Adipose tissue (tissue), 3 donors: Measurements from ENCODE around the gene CSHL1. TPM values are rescaled to one million over a fixed set of nuclear protein-coding genes. Genes with fewer than 3 reads are reported as not detected.

Experiments used
- H3K27ac ChIP-seq: one replicate; pipeline ENCODE4 v1.5.1; 2013; ENCODE audit warnings: low read depth, low read length
- WGBS, 3 donors: extraction: QIAGEN DNeasy Blood & Tissue Kit; methylation state at CpG; one replicate each; pipeline ENCODE4 v1.1.7; 2013; 5-methylcytosine and 5-hydroxymethylcytosine counted together
- polyA plus RNA-seq, 3 donors: library from polyadenylated mRNA; stranded (reverse); fragments of 200-250 nt; gene quantifications; one replicate each; pipeline ENCODE4 v1.2.3, GENCODE V29; 2013
- donor health status: healthy with polysubstance abuse.
- donor health status: Bipolar disorder and iron deficiency.
- donor health status: healthy.

Gene CSHL1
- polyA plus RNA-seq, result not detected

- H3K27ac ChIP-seq, result no peak within 1 kb of the TSS
- 69 to 71% (median 69%) methylated on average over 15 of the region's 15 CpGs for WGBS, 3 donors
Measured at GRCh38 chr17:63911041-63911635, at the start of gene CSHL1. CSHL1 (minus strand) TSS chr17:63911258; CDS start chr17:63911196, 62 bp downstream.

DNA sequence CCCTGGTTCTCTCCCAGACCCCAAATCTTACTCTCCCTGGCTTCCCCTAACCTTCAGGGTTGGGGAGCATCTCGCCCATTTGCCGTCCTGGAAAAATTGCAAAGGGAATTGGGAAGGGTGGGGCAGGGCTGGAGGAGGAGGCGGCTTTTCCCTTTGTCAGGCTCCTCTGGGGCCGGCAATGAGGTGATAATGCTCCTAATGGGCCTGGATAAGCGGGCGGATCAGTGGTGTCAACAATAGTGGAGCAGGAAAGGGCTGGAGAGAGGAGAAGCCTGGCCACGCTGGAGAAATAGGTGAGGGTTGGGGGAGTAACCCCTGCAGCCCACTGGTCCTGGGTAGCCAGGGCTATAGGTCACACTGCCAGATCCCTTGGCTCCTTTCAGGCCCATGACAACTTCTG, 49.4 kb upstream of the CSHL1 start:
- 55 to 70% (median 61%) methylated on average over 7 of the region's 7 CpGs for WGBS, 3 donors
- no peak overlapping the region for H3K27ac ChIP-seq

- H3K27ac ChIP-seq, result no peak overlapping the region
- WGBS, 3 donors, result 61 to 82% (median 65%) methylated on average over 8 to 9 of the region's 9 CpGs
Measured at GRCh38 chr17:63960006-63960405, 48.9 kb upstream of the CSHL1 start.

DNA sequence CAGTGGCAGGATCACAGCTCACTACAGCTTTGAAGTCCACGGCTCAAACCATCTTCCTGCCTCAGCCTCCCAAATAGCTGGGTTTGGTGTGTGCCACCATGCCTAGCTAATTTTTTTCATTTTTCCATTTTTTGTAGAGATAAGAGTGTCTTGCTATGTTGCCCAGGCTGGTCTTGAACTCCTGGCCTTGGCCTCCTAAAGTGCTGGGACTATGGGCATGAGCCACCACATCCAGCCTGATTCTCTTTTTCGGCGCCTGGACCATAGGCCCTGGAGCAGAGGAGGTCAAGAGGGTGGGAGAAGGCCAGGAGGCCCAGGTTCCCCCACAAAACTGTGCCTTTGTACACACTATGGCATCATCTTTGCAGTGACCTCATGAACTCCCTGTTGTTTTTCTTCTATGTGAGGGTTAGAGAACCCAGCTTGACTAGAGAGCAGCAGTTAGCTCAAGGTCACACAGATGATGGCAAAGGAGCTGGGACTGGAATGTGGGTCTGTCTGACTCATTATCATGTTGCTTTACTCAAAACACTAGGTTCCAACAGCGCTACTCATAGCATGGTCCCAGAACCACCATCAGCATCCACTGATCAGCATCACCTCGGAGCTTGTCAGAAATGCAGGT, 45.4 kb upstream of the CSHL1 start:
- no peak overlapping the region for H3K27ac ChIP-seq
- WGBS, 3 donors, result 91 to 97% (median 94%) methylated on average over 5 of the region's 5 CpGs

DNA sequence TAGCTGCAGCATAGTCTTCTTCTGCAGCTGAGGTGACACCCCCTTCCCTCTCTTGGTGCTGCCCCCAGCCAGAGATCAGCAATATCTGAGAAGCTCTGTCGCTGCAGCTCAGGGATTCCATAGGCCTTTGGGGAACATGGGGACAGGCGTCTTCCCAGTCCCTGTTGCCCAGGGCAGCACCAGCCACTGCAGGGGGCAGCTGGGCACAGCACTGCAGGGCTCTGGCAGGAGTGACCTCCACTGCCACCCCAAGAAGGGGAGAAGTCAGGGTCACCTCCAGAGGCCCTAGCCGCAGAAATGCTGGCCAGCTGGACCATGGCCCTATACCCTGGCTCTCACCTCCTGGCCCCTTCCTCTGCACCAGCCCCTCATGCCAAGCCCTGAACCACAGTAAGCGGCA, 44.7 kb upstream of the CSHL1 start:
- WGBS, 3 donors, result 87 to 89% (median 88%) methylated on average over 4 of the region's 4 CpGs
- no peak overlapping the region for H3K27ac ChIP-seq

- no peak overlapping the region for H3K27ac ChIP-seq
- WGBS, 3 donors, result 74 to 83% (median 80%) methylated on average over 11 of the region's 11 CpGs
Measured at GRCh38 chr17:63955232-63955631, 44.2 kb upstream of the CSHL1 start.

GRCh38 chr17:63954402-63955063, 43.5 kb upstream of the CSHL1 start:
- WGBS, 3 donors, result 42 to 51% (median 46%) methylated on average over 11 of the region's 11 CpGs
- no peak overlapping the region for H3K27ac ChIP-seq

DNA sequence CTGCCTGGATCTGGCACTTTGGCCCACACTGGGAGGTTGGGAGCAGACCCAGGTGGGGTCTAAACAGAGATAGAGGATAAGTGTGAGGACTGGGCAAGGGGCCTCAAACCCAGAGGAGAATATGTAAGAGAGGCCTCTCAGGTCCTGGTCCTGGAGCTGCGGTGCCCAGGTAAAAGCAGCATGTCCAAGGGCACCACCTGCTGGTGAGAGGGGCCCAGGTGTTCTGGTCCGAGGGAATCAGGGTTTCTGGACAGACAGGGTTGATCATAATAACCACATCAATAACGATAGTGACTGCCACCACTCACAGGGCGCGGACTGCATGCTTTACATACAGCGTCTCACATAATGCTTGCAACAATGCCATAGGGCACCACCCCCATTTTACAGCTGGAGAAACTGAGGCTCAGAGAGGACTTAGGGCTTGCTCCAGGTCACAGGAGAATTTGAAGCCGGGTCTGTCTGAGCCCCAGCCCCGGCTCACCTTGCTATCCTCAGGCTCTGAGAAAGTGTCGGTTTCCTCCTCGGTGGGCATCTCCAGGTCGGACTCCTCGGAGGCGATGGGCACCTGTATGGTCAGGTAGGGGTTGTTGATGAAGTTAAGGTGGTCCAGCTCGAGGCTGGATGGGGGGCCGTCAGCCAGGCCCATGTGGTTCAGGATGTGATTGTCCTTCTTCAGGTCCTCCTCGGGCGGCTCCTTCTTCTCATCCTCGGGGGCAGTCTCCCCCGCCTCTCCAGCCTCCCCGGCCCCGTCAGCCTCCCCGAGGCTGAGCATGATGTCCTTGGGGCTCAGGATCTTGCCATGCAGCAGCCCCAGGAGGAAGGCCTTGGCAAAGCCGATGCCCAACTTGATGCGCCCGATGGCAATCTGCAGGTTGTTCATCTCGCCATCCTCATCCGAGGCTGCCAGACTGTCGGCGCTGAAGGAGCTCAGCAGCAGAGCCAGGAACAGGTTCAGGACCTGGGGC, 40.2 kb upstream of the CSHL1 start:
- no peak overlapping the region for H3K27ac ChIP-seq
- WGBS, 3 donors, result 75 to 94% (median 90%) methylated on average over 28 to 29 of the region's 29 CpGs

GRCh38 chr17:63949576-63950250, 38.7 kb upstream of the CSHL1 start:
- WGBS, 3 donors, result 67 to 74% (median 73%) methylated on average over 16 to 18 of the region's 18 CpGs
- H3K27ac ChIP-seq, result no peak overlapping the region

- WGBS, 3 donors, result 89 to 94% (median 93%) methylated on average over 9 of the region's 9 CpGs
- H3K27ac ChIP-seq, result no peak overlapping the region
Measured at GRCh38 chr17:63948521-63948920, 37.5 kb upstream of the CSHL1 start.

DNA sequence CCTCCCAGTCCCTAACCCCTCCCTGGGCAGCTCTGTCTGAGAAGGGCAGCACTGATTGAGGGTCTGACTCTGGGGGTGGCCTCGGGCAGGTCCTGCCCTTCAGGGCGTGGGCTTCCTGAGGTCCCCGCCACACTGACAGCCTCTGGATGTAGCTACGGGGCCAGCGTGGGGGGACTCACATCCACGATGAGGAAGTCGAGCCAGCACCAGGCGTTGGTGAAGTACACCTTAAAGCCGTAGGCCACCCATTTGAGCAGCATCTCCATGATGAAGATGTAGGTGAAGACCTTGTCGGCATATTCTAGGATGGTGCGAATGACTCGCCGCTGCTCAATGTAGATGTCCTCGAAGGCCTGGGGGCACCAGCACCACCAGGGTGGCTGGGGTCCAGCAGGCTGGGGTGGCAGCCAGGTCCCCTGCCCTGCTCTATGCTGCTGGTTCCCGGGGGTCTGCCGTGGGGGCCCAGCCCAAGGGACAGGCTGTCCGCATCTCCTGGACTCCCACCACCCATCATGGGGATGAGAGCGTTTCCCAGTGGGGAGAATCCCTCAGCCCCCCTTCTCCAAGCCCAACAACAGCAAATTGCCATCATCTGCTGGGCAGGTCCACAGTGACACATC, 36.8 kb upstream of the CSHL1 start:
- 75 to 83% (median 78%) methylated on average over 18 of the region's 18 CpGs for WGBS, 3 donors
- no peak overlapping the region for H3K27ac ChIP-seq

DNA sequence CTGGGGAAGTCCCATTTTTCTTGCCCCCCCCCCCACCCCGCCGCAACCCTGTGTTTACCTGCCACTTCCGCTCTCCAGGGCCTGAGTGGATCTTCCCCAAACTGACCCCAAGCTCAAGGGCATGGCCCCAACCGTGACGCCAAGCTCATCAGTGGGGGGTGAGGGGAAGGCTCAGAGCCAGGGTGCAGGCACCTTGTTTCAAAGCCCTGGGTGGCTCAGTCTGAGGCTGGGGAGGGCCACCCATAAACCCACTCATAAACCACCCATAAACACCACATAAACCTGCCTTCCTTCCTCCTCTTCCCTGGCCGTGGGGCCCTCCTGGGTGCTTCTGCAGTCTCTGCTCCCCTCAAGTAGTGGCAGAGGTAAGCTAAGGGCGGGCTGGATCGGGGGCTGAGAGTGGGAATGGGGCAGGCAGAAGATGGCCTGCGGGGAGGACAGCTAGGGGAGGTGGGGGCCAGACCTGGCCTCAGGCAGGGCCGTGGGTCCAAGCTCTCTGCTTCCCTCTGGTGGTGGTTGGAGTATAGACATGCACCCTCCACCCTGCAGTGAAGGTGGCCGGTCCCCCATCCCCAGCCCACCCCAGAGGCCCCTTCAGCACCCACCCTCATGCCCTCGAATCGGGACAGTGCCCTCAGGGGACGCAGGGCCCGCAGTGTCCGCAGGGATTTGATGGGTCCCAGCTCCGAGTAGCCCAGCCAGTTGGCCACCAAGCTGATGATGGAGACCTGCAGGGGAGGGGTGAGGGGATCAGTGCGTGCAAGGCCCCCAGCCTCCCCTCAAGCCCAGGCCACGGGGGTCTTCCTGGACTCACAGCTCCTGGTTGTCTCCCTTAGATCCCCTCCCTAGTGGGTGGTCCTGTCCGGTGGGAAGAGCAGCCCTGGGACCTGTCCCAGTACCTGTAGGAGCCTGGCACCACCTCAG, 35.6 kb upstream of the CSHL1 start:
- H3K27ac ChIP-seq, result no peak overlapping the region
- whole genome bisulfite sequencing, 3 donors, result 32 to 37% (median 35%) methylated on average over 20 of the region's 20 CpGs

DNA sequence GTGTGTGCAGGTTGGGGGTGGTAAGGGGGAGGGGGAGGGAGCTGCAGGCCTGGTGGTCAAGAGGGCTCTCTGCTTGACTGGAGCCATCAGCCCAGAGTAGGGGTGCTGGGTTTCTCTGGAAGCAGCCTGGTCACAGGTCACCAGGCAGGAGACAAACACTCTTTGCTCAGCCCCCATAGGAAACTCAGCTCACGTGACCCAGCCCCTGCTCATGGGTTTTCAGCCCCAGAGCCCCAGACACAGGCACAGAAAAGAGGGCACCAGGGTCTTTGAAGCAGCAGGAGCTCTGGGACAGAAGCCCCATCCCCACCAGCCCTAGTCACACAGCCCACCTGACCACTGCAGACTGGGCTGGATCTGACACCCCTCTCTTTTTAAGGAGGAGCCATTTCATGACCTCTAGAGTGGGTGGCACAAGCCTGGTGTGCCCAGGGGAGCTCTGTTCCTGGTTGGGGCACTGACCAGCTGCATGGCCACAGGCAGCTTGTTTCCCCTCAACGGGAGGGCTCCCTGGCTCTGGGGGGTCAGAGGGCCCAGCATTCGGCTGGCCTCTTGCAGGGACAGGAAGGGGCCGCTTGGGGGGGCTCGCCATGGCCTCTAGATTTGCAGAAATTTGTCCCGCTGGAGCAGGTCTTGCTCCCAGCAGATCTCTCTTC, 34.9 kb upstream of the CSHL1 start:
- WGBS, 3 donors, result 47 to 63% (median 51%) methylated on average over 6 of the region's 6 CpGs
- no peak overlapping the region for H3K27ac ChIP-seq

- no peak overlapping the region for H3K27ac ChIP-seq
- WGBS, 3 donors, result 78 to 89% (median 89%) methylated on average over 22 to 24 of the region's 24 CpGs
Measured at GRCh38 chr17:63944736-63945499, 33.9 kb upstream of the CSHL1 start.

GRCh38 chr17:63943745-63944144, 32.7 kb upstream of the CSHL1 start:
- WGBS, 3 donors, result 63 to 86% (median 84%) methylated on average over 9 of the region's 9 CpGs

More at GRCh38 chr17:63943745-63944144, 32.7 kb upstream of the CSHL1 start:
- H3K27ac ChIP-seq, result no peak overlapping the region
